IMR-90 (cell line): ENCODE data around the gene CEMIP2. TPM values are rescaled to one million over a fixed set of nuclear protein-coding genes. Genes with fewer than 3 reads are reported as not detected.
"Not testable (repeated sequence)": the region's sequence is repeated elsewhere in the genome, so short reads cannot be mapped to it uniquely, and the experiment has no call there.

ENCODE experiments used
- ATAC-seq: fragments of 200-7000 bp; cut with Tn5 transposase; 2 replicates; pipeline ENCODE4 v1.9.1; 2020; ENCODE audit warnings: low read depth, mild to moderate bottlenecking, moderate library complexity
- BruUV-seq: library from RNA; stranded (reverse); fragments of 400-500 nt; replicated peaks from 2 replicates; lab custom pipeline; 2021; lab: Mats Ljungman, UMichigan
- CTCF ChIA-PET: fragments of 300-600 bp; formaldehyde crosslinking; extraction: SDS; loops from one replicate; lab custom pipeline; 2021; ENCODE audit warnings: antibody characterized with exemption; lab: Yijun Ruan, JAX
- POLR2A ChIA-PET: fragments of 300-600 bp; sonication (Branson Sonifier 250); formaldehyde crosslinking; loops from one replicate; lab custom pipeline; 2022; ENCODE audit warnings: antibody characterized with exemption; ENCODE audit not compliant: unreplicated experiment; lab: Charles Lee
- DNase-seq: peaks from one replicate; pipeline ENCODE4 v3.0.0; 2013
- H2AFZ ChIP-seq: replicated peaks from 2 replicates; pipeline ENCODE3; 2013; ENCODE audit warnings: low read length, mild to moderate bottlenecking; ENCODE audit not compliant: poor library complexity
- H2AK5ac ChIP-seq: 2 replicates; pipeline ENCODE4 v1.6.1; 2013; ENCODE audit warnings: low read depth, low read length, inconsistent platforms
- H2AK9ac ChIP-seq: replicated peaks from 2 replicates; pipeline ENCODE3; 2013; ENCODE audit warnings: mild to moderate bottlenecking, low read depth, low read length, moderate library complexity; ENCODE audit not compliant: poor library complexity
- H2BK120ac ChIP-seq: 2 replicates; pipeline ENCODE4 v1.6.1; 2013; ENCODE audit warnings: low read depth, low read length, inconsistent platforms
- H2BK15ac ChIP-seq: 3 replicates; pipeline ENCODE4 v1.6.1; 2013; ENCODE audit warnings: low read depth, low read length, inconsistent platforms
- H2BK20ac ChIP-seq: 2 replicates; pipeline ENCODE4 v1.6.1; 2013; ENCODE audit warnings: low read depth, mild to moderate bottlenecking, inconsistent platforms, low read length, moderate library complexity
- H2BK5ac ChIP-seq: 2 replicates; pipeline ENCODE4 v1.6.1; 2013; ENCODE audit warnings: mild to moderate bottlenecking, low read depth, low read length, inconsistent platforms; ENCODE audit not compliant: poor library complexity, severe bottlenecking
- H3K14ac ChIP-seq: replicated peaks from 2 replicates; pipeline ENCODE4 v1.6.1; 2013; ENCODE audit warnings: low read depth, low read length, inconsistent platforms
- H3K18ac ChIP-seq: 2 replicates; pipeline ENCODE4 v1.6.1; 2013; ENCODE audit warnings: low read depth, low read length, control low read depth
- H3K23ac ChIP-seq: 2 replicates; pipeline ENCODE4 v1.6.1; 2013; ENCODE audit warnings: low read depth, low read length, inconsistent platforms
- H3K27ac ChIP-seq: 2 replicates; pipeline ENCODE4 v1.5.1; 2013; ENCODE audit warnings: mild to moderate bottlenecking, control low read depth, low read length; ENCODE audit not compliant: insufficient read depth
- H3K27me3 ChIP-seq: 2 replicates; pipeline ENCODE4 v1.6.1; 2013; ENCODE audit warnings: low read length; ENCODE audit not compliant: control insufficient read depth, insufficient read depth
- H3K36me3 ChIP-seq: 2 replicates; pipeline ENCODE4 v1.6.1; 2013; ENCODE audit warnings: low read length, mixed read lengths; ENCODE audit not compliant: control insufficient read depth, insufficient read depth
- H3K4ac ChIP-seq: 2 replicates; pipeline ENCODE4 v1.6.1; 2013; ENCODE audit warnings: low read depth, low read length, inconsistent platforms
- H3K4me1 ChIP-seq: 2 replicates; pipeline ENCODE4 v1.6.1; 2013; ENCODE audit warnings: low read length, mixed read lengths; ENCODE audit not compliant: control insufficient read depth, insufficient read depth
- H3K4me2 ChIP-seq: 2 replicates; pipeline ENCODE4 v1.6.1; 2013; ENCODE audit warnings: low read depth, mild to moderate bottlenecking, control low read depth, low read length, moderate library complexity
- H3K4me3 ChIP-seq: 2 replicates; pipeline ENCODE4 v1.5.1; 2013; ENCODE audit warnings: low read depth, mild to moderate bottlenecking, control low read depth, low read length, moderate library complexity; ENCODE audit not compliant: insufficient read depth
- H3K56ac ChIP-seq: 2 replicates; pipeline ENCODE4 v1.6.1; 2013; ENCODE audit warnings: low read length, inconsistent platforms; ENCODE audit not compliant: insufficient read depth; ENCODE audit errors: extremely low read depth
- H3K79me1 ChIP-seq, 2 experiments: 2 replicates each; pipeline ENCODE4 v1.6.1; 2013; ENCODE audit warnings: low read length in 2 of 2, inconsistent platforms in 1 of 2, low read depth in 1 of 2
- H3K9ac ChIP-seq: 2 replicates; pipeline ENCODE4 v1.6.1; 2013; ENCODE audit warnings: low read depth, low read length, control low read depth
- H3K9me1 ChIP-seq: 2 replicates; pipeline ENCODE4 v1.6.1; 2013; ENCODE audit warnings: low read length, inconsistent platforms; ENCODE audit not compliant: insufficient read depth
- H3K9me3 ChIP-seq: 2 replicates; pipeline ENCODE4 v1.6.1; 2013; ENCODE audit warnings: low read length; ENCODE audit not compliant: control insufficient read depth, insufficient read depth
- H4K20me1 ChIP-seq: 2 replicates; pipeline ENCODE4 v1.6.1; 2013; ENCODE audit warnings: low read length, inconsistent platforms; ENCODE audit not compliant: insufficient read depth
- H4K5ac ChIP-seq: 2 replicates; pipeline ENCODE4 v1.6.1; 2013; ENCODE audit warnings: mild to moderate bottlenecking, low read depth, low read length, control low read depth
- H4K8ac ChIP-seq, 2 experiments: 2 replicates each; pipeline ENCODE4 v1.6.1; 2013; ENCODE audit warnings: low read depth in 2 of 2, low read length in 2 of 2, control low read depth in 1 of 2, inconsistent platforms in 1 of 2
- H4K91ac ChIP-seq: 2 replicates; pipeline ENCODE4 v1.6.1; 2013; ENCODE audit warnings: low read depth, low read length, inconsistent platforms; ENCODE audit not compliant: insufficient read depth
- WGBS, 2 experiments: methylation state at CpG; one replicate each; pipeline versions ENCODE4 v1.1.5 to v1.1.7; 2013; ENCODE audit warnings: missing lambda C conversion rate in 2 of 2; ENCODE audit not compliant: insufficient read length in 1 of 2; ENCODE audit errors: extremely low coverage in 2 of 2; 5-methylcytosine and 5-hydroxymethylcytosine counted together
- dilution Hi-C: fragments of 300-500 bp; cut with HindIII; formaldehyde crosslinking; loops from one replicate; pipeline ENCODE4 v1.14.3; 2018; ENCODE audit warnings: low sequenced_read_pairs; ENCODE audit not compliant: unreplicated experiment
- in situ Hi-C: fragments of 300-500 bp; cut with MboI; formaldehyde crosslinking; loops from 3 replicates; pipeline ENCODE4 v1.14.3; 2019; ENCODE audit warnings: low sequenced_read_pairs, inconsistent platforms, mixed read lengths
- intact Hi-C: fragments of 100-400 bp; cut with micrococcal nuclease; formaldehyde crosslinking; loops from 2 replicates; pipeline ENCODE4 v1.10.0; 2022
- polyA plus RNA-seq, 3 experiments: library from polyadenylated mRNA; depleted of rRNA; stranded (reverse); fragments of >200 nt; gene quantifications; 2 replicates each; pipeline ENCODE4 v1.2.3, GENCODE V29; 2012; ENCODE audit warnings: low replicate concordance in 1 of 3
- total RNA-seq: library from RNA; depleted of rRNA; stranded (reverse); fragments of >200 nt; gene quantifications from 2 replicates; pipeline ENCODE4 v1.2.3, GENCODE V29; 2012

Gene CEMIP2
- total and polyA plus RNA-seq, 2 of the 4 experiments (the other 2 are of a cell fraction): 65.2 to 67.4 TPM

DNA sequence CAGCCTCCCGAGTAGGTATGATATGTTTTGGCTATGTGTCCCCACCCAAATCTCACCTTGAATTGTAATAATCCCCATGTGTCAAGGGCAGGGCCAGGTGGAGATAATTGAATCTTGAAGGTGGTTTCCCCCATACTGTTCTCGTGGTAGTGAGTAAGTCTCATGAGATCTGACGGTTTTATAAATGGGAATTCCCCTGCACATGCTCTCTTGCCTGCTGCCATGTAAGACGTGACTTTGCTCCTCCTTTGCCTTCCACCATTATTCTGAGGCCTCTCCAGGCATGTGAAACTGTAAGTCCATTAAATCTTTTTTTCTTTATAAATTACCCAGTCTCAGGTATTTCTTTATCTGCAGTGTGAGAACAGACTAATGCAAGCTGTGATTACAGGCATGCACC lies 111.0 kb downstream of the CEMIP2 start:
- not testable (repeated sequence) for H3K4me1 ChIP-seq

More for the DNA sequence above, 111.0 kb downstream of the CEMIP2 start:
- H3K4me3 ChIP-seq, CTCF ChIA-PET, POLR2A ChIA-PET, H2BK5ac ChIP-seq, H3K9me3 ChIP-seq, H4K20me1 ChIP-seq, H2AK5ac ChIP-seq, DNase-seq, H3K4ac ChIP-seq, H3K56ac ChIP-seq, H2BK120ac ChIP-seq, in situ Hi-C loops, H4K8ac ChIP-seq, H2AK9ac ChIP-seq, H2BK20ac ChIP-seq, ATAC-seq, H3K27ac ChIP-seq, H3K4me2 ChIP-seq, H3K9me1 ChIP-seq, H2BK15ac ChIP-seq, H3K36me3 ChIP-seq, H3K23ac ChIP-seq, intact Hi-C loops, BruUV-seq, H3K79me1 ChIP-seq, H4K5ac ChIP-seq, H2AFZ ChIP-seq, H4K91ac ChIP-seq, H3K9ac ChIP-seq, H3K14ac ChIP-seq, H3K18ac ChIP-seq, dilution Hi-C loops: not testable (repeated sequence)
- no CpG with 5 or more reads among the region's 4 CpGs for WGBS, 2 experiments
- H3K27me3 ChIP-seq: peaks cover 10% of the 10 kb centered on the region; the same call in 1 of the 2 replicates
